ENCODE measurements around the gene LIPG. TPM values are rescaled to one million over a fixed set of nuclear protein-coding genes. Genes with fewer than 3 reads are reported as not detected.
"Not testable (repeated sequence)": the region's sequence is repeated elsewhere in the genome, so short reads cannot be mapped to it uniquely, and the experiment has no call there.

Gene LIPG
- polyA plus RNA-seq, 1 donor from 2014 or later: 0.85 TPM

DNA sequence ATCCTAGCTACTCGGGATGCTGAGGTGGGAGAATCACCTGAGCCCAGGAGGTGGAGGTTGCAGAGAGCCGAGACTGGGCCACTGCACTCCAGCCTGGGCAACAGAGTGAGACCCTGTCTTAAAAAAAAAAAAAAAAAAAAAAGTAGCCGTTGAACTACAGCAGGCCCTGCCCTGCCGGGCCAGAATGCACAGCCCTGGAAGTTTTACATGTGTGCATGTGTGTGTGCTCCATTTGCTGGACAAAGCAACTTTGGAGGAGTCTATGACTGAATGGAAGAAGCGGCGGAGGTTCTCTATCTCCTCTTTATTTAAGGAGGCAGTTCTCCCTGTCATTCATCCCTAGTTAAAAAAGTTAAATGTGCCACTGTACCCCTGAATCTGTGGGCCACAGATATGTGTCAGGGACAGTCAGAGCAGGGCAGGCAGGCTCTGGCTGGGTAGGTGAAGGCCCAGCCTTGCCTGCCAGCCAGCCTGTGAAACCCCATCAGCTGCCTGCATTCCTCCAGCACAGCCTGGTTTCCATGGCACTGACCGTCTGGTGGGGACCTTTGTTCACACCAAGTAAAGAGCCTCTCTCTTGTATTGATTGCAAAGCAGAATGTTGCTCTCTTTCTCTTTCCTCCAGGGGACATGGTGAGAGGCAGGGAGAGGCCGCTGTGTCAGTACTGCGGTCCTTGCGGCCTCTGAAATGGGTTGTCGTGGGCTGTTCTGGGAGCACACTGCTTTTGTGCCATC is 10.9 kb downstream of the LIPG start:
- Histone ChIP-seq H3K9ac (ENCODE audit: low read length) (no peak overlapping the region), H3K27ac (ENCODE audit: low read length) (no peak overlapping the region), H3K9me3 (ENCODE audit: low read length) (no peaks in the 10 kb centered on the region), H3K4me3 (ENCODE audit: low read length) (no peak overlapping the region), H4K20me1 (ENCODE audit: insufficient read depth) (no peaks in the 10 kb centered on the region), H3K36me3 (ENCODE audit: insufficient read depth, low read length) (no peaks in the 10 kb centered on the region), H3K9me2 (ENCODE audit: insufficient read depth, low read length) (no peaks in the 10 kb centered on the region), H3K4me2 (ENCODE audit: low read length) (no peak overlapping the region), H3K27me3 (ENCODE audit: insufficient read depth, low read depth, low read length) (no peaks in the 10 kb centered on the region), H3F3A (ENCODE audit: insufficient read depth, low read length, poor library complexity, severe bottlenecking) (no peaks in the 10 kb centered on the region), H2AFZ (ENCODE audit: low read depth, low read length) (no peak overlapping the region), H3K79me2 (replicated peaks; ENCODE audit: insufficient read depth, low read length) (no peaks in the 10 kb centered on the region)
- TF ChIP-seq CTCF (IDR thresholded peaks at IDR 0.05; ENCODE audit: poor library complexity, severe bottlenecking) (no peak), EZH2 (IDR thresholded peaks at IDR 0.05; ENCODE audit: borderline replicate concordance, insufficient read depth, low read length, poor library complexity, severe bottlenecking) (no peak), MXI1 (conservative IDR thresholded peaks at IDR 0.05; ENCODE audit: poor library complexity, severe bottlenecking) (no peak), POLR2AphosphoS5 (IDR thresholded peaks at IDR 0.05) (no peak), SMC3 (conservative IDR thresholded peaks at IDR 0.05; ENCODE audit: poor library complexity) (no peak), EP300 (conservative IDR thresholded peaks at IDR 0.05; ENCODE audit: poor library complexity, severe bottlenecking) (no peak), TAF1 (IDR thresholded peaks at IDR 0.05; ENCODE audit: low read depth) (no peak), RAD21 (conservative IDR thresholded peaks at IDR 0.05) (no peak)
- TF ChIP-seq, protein P1, sequence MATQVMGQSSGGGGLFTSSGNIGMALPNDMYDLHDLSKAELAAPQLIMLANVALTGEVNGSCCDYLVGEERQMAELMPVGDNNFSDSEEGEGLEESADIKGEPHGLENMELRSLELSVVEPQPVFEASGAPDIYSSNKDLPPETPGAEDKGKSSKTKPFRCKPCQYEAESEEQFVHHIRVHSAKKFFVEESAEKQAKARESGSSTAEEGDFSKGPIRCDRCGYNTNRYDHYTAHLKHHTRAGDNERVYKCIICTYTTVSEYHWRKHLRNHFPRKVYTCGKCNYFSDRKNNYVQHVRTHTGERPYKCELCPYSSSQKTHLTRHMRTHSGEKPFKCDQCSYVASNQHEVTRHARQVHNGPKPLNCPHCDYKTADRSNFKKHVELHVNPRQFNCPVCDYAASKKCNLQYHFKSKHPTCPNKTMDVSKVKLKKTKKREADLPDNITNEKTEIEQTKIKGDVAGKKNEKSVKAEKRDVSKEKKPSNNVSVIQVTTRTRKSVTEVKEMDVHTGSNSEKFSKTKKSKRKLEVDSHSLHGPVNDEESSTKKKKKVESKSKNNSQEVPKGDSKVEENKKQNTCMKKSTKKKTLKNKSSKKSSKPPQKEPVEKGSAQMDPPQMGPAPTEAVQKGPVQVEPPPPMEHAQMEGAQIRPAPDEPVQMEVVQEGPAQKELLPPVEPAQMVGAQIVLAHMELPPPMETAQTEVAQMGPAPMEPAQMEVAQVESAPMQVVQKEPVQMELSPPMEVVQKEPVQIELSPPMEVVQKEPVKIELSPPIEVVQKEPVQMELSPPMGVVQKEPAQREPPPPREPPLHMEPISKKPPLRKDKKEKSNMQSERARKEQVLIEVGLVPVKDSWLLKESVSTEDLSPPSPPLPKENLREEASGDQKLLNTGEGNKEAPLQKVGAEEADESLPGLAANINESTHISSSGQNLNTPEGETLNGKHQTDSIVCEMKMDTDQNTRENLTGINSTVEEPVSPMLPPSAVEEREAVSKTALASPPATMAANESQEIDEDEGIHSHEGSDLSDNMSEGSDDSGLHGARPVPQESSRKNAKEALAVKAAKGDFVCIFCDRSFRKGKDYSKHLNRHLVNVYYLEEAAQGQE (IDR thresholded peaks at IDR 0.05; ENCODE audit: borderline replicate concordance): no peak

DNA sequence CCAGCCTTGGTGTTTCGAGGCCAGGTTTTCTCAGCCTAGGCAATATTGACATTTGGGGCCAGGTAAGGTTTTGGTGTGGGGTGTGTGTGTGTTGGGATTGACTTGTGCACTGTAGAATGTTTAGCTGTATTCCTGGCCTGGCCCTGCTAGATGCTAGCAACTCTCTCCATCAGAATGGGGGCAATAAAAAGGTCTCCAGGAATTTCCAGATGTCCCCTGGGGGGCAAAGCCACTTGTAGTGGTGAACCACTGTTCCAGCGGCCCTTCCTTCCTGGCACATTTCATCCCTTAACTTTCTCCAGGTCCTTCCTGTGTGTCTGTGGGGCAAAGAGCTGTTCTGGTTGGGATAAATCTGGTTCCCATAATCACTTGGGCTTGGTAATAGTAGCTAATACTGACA is 12.0 kb downstream of the LIPG start:
- Histone ChIP-seq H3K27ac (ENCODE audit: low read length) (no peak overlapping the region), H3K27me3 (ENCODE audit: insufficient read depth, low read depth, low read length) (no peaks in the 10 kb centered on the region), H3K4me3 (ENCODE audit: low read length) (no peak overlapping the region), H3K9ac (ENCODE audit: low read length) (no peak overlapping the region), H3K79me2 (replicated peaks; ENCODE audit: insufficient read depth, low read length) (no peaks in the 10 kb centered on the region), H4K20me1 (ENCODE audit: insufficient read depth) (no peaks in the 10 kb centered on the region), H3K9me2 (ENCODE audit: insufficient read depth, low read length) (no peaks in the 10 kb centered on the region), H3K9me3 (ENCODE audit: low read length) (no peaks in the 10 kb centered on the region), H2AFZ (ENCODE audit: low read depth, low read length) (no peak overlapping the region), H3K36me3 (ENCODE audit: insufficient read depth, low read length) (no peaks in the 10 kb centered on the region), H3F3A (ENCODE audit: insufficient read depth, low read length, poor library complexity, severe bottlenecking) (no peaks in the 10 kb centered on the region), H3K4me2 (ENCODE audit: low read length) (no peak overlapping the region)
- TF ChIP-seq EZH2 (IDR thresholded peaks at IDR 0.05; ENCODE audit: borderline replicate concordance, insufficient read depth, low read length, poor library complexity, severe bottlenecking) (no peak), CTCF (IDR thresholded peaks at IDR 0.05; ENCODE audit: poor library complexity, severe bottlenecking) (no peak), TAF1 (IDR thresholded peaks at IDR 0.05; ENCODE audit: low read depth) (no peak), POLR2AphosphoS5 (IDR thresholded peaks at IDR 0.05) (no peak), RAD21 (conservative IDR thresholded peaks at IDR 0.05) (no peak), MXI1 (conservative IDR thresholded peaks at IDR 0.05; ENCODE audit: poor library complexity, severe bottlenecking) (no peak), EP300 (conservative IDR thresholded peaks at IDR 0.05; ENCODE audit: poor library complexity, severe bottlenecking) (no peak), SMC3 (conservative IDR thresholded peaks at IDR 0.05; ENCODE audit: poor library complexity) (no peak)
- TF ChIP-seq, protein P1 (IDR thresholded peaks at IDR 0.05; ENCODE audit: borderline replicate concordance): no peak

GRCh38 chr18:49579041-49579440 is 17.2 kb downstream of the LIPG start:
- not testable (repeated sequence) for H3K4me3 ChIP-seq (ENCODE audit: low read length); H3F3A ChIP-seq (ENCODE audit: insufficient read depth, low read length, poor library complexity, severe bottlenecking); H3K27ac ChIP-seq (ENCODE audit: low read length); H3K9me3 ChIP-seq (ENCODE audit: low read length); H3K79me2 ChIP-seq (replicated peaks; ENCODE audit: insufficient read depth, low read length); H2AFZ ChIP-seq (ENCODE audit: low read depth, low read length); H3K9ac ChIP-seq (ENCODE audit: low read length); H3K27me3 ChIP-seq (ENCODE audit: insufficient read depth, low read depth, low read length); H4K20me1 ChIP-seq (ENCODE audit: insufficient read depth); H3K4me2 ChIP-seq (ENCODE audit: low read length); H3K9me2 ChIP-seq (ENCODE audit: insufficient read depth, low read length); H3K36me3 ChIP-seq (ENCODE audit: insufficient read depth, low read length)
